Mesendoderm (in vitro differentiated cells): ENCODE results near the gene MEIOB. TPM values are rescaled to one million over a fixed set of nuclear protein-coding genes. Genes with fewer than 3 reads are reported as not detected.
A peak's percentile ranks its signal among the peaks of the same experiment; 100 is the strongest.
"Not testable (repeated sequence)": the region's sequence is repeated elsewhere in the genome, so short reads cannot be mapped to it uniquely, and the experiment has no call there.

Experiments used
- DNase-seq: peaks from one replicate; pipeline ENCODE4 v3.0.0; 2013
- H2AK5ac ChIP-seq: 2 replicates; pipeline ENCODE4 v1.6.1; 2013; ENCODE audit warnings: low read length, inconsistent platforms
- H2BK120ac ChIP-seq: 2 replicates; pipeline ENCODE4 v1.6.1; 2013; ENCODE audit warnings: low read depth, mild to moderate bottlenecking, low read length, moderate library complexity, mixed read lengths
- H2BK15ac ChIP-seq: replicated peaks from 2 replicates; pipeline ENCODE4 v1.6.1; 2013; ENCODE audit warnings: low read depth, mild to moderate bottlenecking, moderate library complexity
- H2BK5ac ChIP-seq: 2 replicates; pipeline ENCODE4 v1.6.1; 2013; ENCODE audit warnings: low read length, inconsistent platforms
- H3K18ac ChIP-seq: 2 replicates; pipeline ENCODE4 v1.6.1; 2013; ENCODE audit warnings: mild to moderate bottlenecking, low read length, mixed read lengths
- H3K23ac ChIP-seq: one replicate; pipeline ENCODE4 v1.6.1; 2013; ENCODE audit warnings: low read length
- H3K27ac ChIP-seq: 2 replicates; pipeline ENCODE4 v1.5.1; 2013; ENCODE audit warnings: low read depth, mild to moderate bottlenecking, inconsistent platforms, low read length, moderate library complexity
- H3K27me3 ChIP-seq: 2 replicates; pipeline ENCODE4 v1.6.1; 2013; ENCODE audit warnings: low read length, control low read depth, mild to moderate bottlenecking, inconsistent platforms; ENCODE audit not compliant: insufficient read depth, poor library complexity
- H3K36me3 ChIP-seq: 2 replicates; pipeline ENCODE4 v1.6.1; 2013; ENCODE audit warnings: low read length, inconsistent platforms; ENCODE audit not compliant: control insufficient read depth, insufficient read depth
- H3K4ac ChIP-seq: one replicate; pipeline ENCODE4 v1.6.1; 2013; ENCODE audit warnings: low read depth, mild to moderate bottlenecking, low read length, moderate library complexity
- H3K4me1 ChIP-seq: 2 replicates; pipeline ENCODE4 v1.6.1; 2013; ENCODE audit warnings: low read depth, low read length, inconsistent platforms; ENCODE audit not compliant: control insufficient read depth
- H3K4me2 ChIP-seq: 2 replicates; pipeline ENCODE4 v1.6.1; 2013; ENCODE audit warnings: low read length
- H3K4me3 ChIP-seq: 2 replicates; pipeline ENCODE4 v1.5.1; 2013; ENCODE audit warnings: mild to moderate bottlenecking, low read length
- H3K56ac ChIP-seq: one replicate; pipeline ENCODE4 v1.6.1; 2013; ENCODE audit warnings: low read length
- H3K79me1 ChIP-seq: 2 replicates; pipeline ENCODE4 v1.6.1; 2013; ENCODE audit warnings: low read length, inconsistent platforms
- H3K79me2 ChIP-seq: 2 replicates; pipeline ENCODE4 v1.6.1; 2013; ENCODE audit warnings: mild to moderate bottlenecking, low read length; ENCODE audit not compliant: control insufficient read depth, insufficient read depth
- H3K9ac ChIP-seq: 2 replicates; pipeline ENCODE4 v1.6.1; 2013; ENCODE audit warnings: low read length, inconsistent platforms
- H4K5ac ChIP-seq: one replicate; pipeline ENCODE4 v1.6.1; 2013; ENCODE audit warnings: low read length
- H4K8ac ChIP-seq: one replicate; pipeline ENCODE4 v1.6.1; 2013; ENCODE audit warnings: low read depth, mild to moderate bottlenecking, control low read depth, low read length, moderate library complexity
- WGBS: extraction: QIAGEN DNeasy Blood & Tissue Kit; methylation state at CpG from one replicate; pipeline ENCODE4 v1.1.7; 2013; ENCODE audit warnings: low lambda C conversion rate, missing lambda C conversion rate; ENCODE audit not compliant: insufficient coverage; ENCODE audit errors: extremely low coverage; 5-methylcytosine and 5-hydroxymethylcytosine counted together
- polyA plus RNA-seq, 2 experiments: library from polyadenylated mRNA; stranded (reverse); fragments of 200-250 nt; gene quantifications; one replicate each; pipeline ENCODE4 v1.2.3, GENCODE V29; 2013

Gene MEIOB, protein sequence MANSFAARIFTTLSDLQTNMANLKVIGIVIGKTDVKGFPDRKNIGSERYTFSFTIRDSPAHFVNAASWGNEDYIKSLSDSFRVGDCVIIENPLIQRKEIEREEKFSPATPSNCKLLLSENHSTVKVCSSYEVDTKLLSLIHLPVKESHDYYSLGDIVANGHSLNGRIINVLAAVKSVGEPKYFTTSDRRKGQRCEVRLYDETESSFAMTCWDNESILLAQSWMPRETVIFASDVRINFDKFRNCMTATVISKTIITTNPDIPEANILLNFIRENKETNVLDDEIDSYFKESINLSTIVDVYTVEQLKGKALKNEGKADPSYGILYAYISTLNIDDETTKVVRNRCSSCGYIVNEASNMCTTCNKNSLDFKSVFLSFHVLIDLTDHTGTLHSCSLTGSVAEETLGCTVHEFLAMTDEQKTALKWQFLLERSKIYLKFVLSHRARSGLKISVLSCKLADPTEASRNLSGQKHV
- polyA plus RNA-seq (2013, experiment 1 of 2) = not detected
- 0.11 TPM for polyA plus RNA-seq (2013, experiment 2 of 2)

DNA sequence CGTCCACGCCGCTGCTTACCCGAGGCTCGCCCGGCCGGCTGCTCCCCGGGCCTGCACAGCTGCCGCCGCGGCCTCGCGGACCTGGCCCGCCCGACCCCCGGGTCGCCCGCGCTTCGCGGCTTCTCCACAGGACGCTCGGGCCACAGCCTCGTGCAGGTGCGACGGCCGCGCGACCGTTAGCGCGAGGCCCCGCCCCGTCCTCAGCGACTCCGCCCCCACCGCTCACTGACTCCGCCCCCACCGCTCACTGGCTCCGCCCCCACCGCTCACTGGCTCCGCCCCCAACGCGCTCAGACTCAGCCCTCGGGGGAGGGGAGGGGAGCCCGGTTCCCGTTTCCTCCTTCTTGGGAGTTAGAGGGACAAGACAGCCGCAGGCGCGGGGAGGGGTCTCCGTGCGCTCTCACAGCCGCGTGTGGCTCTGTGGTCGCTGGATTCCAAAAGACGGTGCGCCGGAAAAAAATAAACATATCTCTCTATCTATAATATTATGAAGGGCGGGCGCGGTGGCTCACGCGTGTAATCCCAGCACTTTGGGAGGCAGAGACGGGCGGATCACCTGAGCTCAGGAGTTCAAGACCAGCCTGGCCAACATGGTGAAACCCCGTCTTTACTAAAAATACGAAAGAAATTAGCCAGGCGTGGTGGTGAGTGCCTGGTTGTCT is at the start of gene MEIOB:
Gene MEIOB (minus strand): TSS at position 191 of the 662 bp plus-strand sequence. CDS start 3,989 bp downstream, outside the sequence.
- H3K79me2 ChIP-seq = no peaks in the 10 kb centered on the region
- no peak within 1 kb of the TSS for H4K5ac ChIP-seq
- no peak within 1 kb of the TSS for H2AK5ac ChIP-seq
- H3K36me3 ChIP-seq = no peaks in the 10 kb centered on the region
- H3K79me1 ChIP-seq = no peaks in the 10 kb centered on the region
- no peak within 1 kb of the TSS for H3K27ac ChIP-seq
- no peak within 1 kb of the TSS for H3K18ac ChIP-seq
- no peak within 1 kb of the TSS for H3K9ac ChIP-seq
- H3K4me3 ChIP-seq = no peak within 1 kb of the TSS
- H3K23ac ChIP-seq = no peak within 1 kb of the TSS
- no peak within 1 kb of the TSS for H2BK15ac ChIP-seq
- peak; percentile 73 for DNase-seq
- no peak within 1 kb of the TSS for H3K56ac ChIP-seq
- no peak within 1 kb of the TSS for H4K8ac ChIP-seq
- H3K27me3 ChIP-seq = no peaks in the 10 kb centered on the region
- H3K4me1 ChIP-seq = no peaks in the 10 kb centered on the region
- no CpG with 5 or more reads among the region's 68 CpGs for WGBS
- H3K4me2 ChIP-seq = no peak within 1 kb of the TSS
- no peak within 1 kb of the TSS for H3K4ac ChIP-seq
- H2BK120ac ChIP-seq = no peak within 1 kb of the TSS
- no peak within 1 kb of the TSS for H2BK5ac ChIP-seq

DNA sequence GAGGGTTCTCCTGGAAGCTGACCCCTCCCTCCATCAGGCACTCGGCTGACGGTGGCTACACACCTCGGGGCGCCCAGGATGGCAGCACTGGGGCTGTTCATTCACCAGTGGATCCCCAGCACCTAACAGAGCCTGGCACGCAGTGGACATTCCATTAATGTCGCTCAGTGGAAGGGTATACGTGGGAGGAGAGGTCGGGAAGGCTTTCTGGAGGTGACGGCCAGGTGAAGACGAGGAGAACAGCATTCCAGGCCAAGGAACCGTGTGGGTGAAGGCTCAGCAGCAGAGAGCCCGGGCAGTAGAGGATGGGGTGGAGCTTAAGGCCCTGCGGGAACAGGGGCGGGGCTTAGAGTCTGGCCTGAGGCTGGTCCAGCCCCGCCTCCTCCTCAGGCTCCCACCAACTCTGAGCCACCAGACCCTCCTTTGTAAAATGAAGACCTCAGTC is 48.8 kb upstream of the MEIOB start:
- Histone ChIP-seq H3K4me1 (no peaks in the 10 kb centered on the region), H3K56ac (peak overlapping the region; percentile 15), H4K5ac (no peak overlapping the region), H3K27ac (no peak overlapping the region), H4K8ac (no peak overlapping the region), H3K27me3 (peaks cover 34% of the 10 kb centered on the region), H3K18ac (no peak overlapping the region), H3K79me1 (no peaks in the 10 kb centered on the region), H2BK15ac (no peak overlapping the region), H3K4me3 (no peak overlapping the region), H3K23ac (no peak overlapping the region), H3K36me3 (no peaks in the 10 kb centered on the region), H2BK5ac (no peak overlapping the region), H2AK5ac (no peak overlapping the region), H2BK120ac (no peak overlapping the region), H3K79me2 (no peaks in the 10 kb centered on the region), H3K9ac (no peak overlapping the region), H3K4ac (no peak overlapping the region), H3K4me2 (no peak overlapping the region)
- DNase-seq = peak; percentile 67
- WGBS = no CpG with 5 or more reads among the region's 15 CpGs

DNA sequence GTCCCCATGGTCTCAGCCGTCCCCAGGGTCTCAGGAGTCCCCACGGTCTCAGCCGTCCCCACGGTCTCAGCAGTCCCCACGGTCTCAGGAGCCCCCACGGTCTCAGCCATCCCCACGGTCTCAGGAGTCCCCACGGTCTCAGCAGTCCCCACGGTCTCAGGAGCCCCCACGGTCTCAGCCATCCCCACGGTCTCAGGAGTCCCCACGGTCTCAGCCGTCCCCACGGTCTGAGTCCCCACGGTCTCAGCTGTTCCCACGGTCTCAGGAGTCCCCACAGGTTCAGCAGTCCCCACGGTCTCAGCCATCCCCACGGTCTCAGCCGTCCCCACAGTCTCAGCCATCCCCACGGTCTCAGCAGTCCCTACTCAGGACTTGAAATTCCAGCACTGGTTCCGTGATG is 48.2 kb upstream of the MEIOB start:
- H2BK15ac ChIP-seq, H3K4me3 ChIP-seq, H3K23ac ChIP-seq, H2BK120ac ChIP-seq, H3K27ac ChIP-seq, DNase-seq, H3K18ac ChIP-seq, H2BK5ac ChIP-seq, H4K5ac ChIP-seq, H4K8ac ChIP-seq, H3K56ac ChIP-seq, H2AK5ac ChIP-seq, H3K4me1 ChIP-seq, H3K79me1 ChIP-seq, H3K4ac ChIP-seq, H3K4me2 ChIP-seq, H3K9ac ChIP-seq, H3K36me3 ChIP-seq, H3K79me2 ChIP-seq: not testable (repeated sequence)
- peaks cover 34% of the 10 kb centered on the region for H3K27me3 ChIP-seq
- no CpG with 5 or more reads among the region's 21 CpGs for WGBS

DNA sequence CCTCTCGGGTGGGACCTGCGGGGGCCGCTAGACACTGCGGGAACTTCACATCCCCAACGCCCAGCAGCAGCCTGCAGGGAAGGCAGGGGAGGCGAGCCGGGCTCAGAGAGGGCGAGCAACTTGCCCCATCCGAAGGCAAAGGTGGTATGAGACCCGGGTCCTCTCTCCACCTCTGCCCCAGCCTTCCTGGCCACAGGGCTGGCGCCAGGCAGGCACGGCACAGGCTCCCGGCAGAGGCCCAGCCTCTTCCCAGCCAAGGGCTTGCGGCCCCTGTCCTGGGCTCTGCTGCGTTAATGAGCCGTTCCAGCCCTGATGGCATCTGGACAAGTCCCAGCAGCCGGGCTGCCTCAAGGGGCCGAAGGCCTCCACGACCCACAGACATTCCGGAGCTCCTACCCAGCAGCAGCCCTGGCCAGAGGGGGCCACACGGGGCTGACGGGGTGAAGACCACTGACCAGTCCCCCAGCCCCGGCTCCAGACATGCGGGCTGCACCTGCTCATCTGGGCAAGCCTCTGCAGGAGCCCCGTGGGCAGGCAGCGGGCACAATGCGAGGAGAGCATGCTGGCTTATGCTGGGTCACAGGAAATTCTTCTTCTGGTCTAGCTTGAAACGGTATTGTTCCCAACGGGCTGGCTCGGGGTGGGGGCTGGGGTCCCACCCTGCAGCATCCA is 47.5 kb upstream of the MEIOB start:
- Histone ChIP-seq H2BK15ac (no peak overlapping the region), H2BK120ac (no peak overlapping the region), H4K5ac (no peak overlapping the region), H2AK5ac (no peak overlapping the region), H3K79me1 (no peaks in the 10 kb centered on the region), H3K56ac (no peak overlapping the region), H3K79me2 (no peaks in the 10 kb centered on the region), H3K4me1 (no peaks in the 10 kb centered on the region), H3K4me3 (no peak overlapping the region), H3K4ac (no peak overlapping the region), H3K36me3 (no peaks in the 10 kb centered on the region), H2BK5ac (no peak overlapping the region), H3K23ac (no peak overlapping the region), H3K27me3 (peaks cover 34% of the 10 kb centered on the region), H3K18ac (no peak overlapping the region), H3K4me2 (no peak overlapping the region), H4K8ac (no peak overlapping the region), H3K27ac (no peak overlapping the region), H3K9ac (no peak overlapping the region)
- no peak for DNase-seq
- WGBS = no CpG with 5 or more reads among the region's 30 CpGs

DNA sequence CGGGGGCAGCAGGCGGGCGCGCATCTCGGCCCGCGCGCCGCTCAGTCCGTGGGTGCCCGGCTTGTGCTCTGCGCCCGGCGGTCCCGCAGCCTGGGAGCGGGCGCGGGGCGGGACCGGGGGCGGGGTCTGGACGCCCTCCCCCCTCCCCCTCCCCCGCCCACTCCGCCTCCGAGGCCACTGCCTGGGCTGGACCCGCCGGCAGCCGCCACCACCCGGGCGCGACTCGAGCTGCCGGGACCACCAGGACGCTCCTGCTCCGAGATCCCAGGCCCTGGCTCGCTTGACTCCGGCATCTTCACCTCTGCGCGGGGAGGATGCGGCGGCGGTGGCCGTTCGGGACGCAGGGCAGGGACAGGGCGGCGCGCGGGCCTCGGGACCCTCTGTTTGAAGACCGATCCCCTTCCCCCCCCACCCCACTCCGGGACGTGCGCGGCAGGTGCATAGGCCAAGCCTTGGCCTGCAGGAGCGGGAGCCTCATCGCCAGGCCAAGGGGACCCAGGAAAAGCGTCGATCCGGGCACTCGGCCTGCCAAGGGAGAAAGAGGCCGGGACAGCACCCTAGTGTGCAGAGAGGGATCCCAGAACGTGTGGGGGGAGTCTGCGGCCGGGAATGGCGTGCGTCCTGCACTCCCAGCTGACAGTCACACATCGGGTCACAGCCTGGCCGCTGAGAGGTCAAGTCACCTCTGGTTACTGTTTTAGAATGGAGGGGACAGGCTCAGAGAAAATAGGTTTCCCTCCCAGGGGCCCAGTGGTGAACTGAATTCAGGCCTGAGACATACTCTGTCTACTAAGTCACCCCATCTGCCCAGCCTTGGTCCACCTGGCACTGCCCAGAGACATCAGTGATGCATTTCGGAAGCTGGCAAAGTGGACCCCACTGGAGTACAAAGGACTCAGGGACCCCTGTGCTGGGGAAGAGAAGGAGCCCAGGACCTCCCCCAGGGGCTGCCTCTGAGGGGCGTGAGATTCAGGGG is 46.7 kb upstream of the MEIOB start, which contains the start of gene HS3ST6:
Gene HS3ST6 (minus strand): TSS at position 65 of the 976 bp plus-strand sequence. CDS start 92 bp downstream, outside the sequence.
- Histone ChIP-seq H3K4me2 (no peak within 1 kb of the TSS), H2AK5ac (no peak within 1 kb of the TSS), H3K27ac (no peak within 1 kb of the TSS), H3K18ac (no peak within 1 kb of the TSS), H3K36me3 (no peaks in the 10 kb centered on the region), H2BK120ac (no peak within 1 kb of the TSS), H4K5ac (no peak within 1 kb of the TSS), H2BK5ac (no peak within 1 kb of the TSS), H2BK15ac (no peak within 1 kb of the TSS), H3K9ac (no peak within 1 kb of the TSS), H3K27me3 (peaks cover 34% of the 10 kb centered on the region), H3K56ac (no peak within 1 kb of the TSS), H3K23ac (no peak within 1 kb of the TSS), H4K8ac (no peak within 1 kb of the TSS), H3K4ac (no peak within 1 kb of the TSS), H3K79me1 (no peaks in the 10 kb centered on the region), H3K4me3 (no peak within 1 kb of the TSS), H3K79me2 (no peaks in the 10 kb centered on the region), H3K4me1 (no peaks in the 10 kb centered on the region)
- WGBS = no CpG with 5 or more reads among the region's 71 CpGs
- DNase-seq = no peak
